Measurements from ENCODE around the gene PPP1R1A. TPM values are rescaled to one million over a fixed set of nuclear protein-coding genes. Genes with fewer than 3 reads are reported as not detected.
A peak's percentile ranks its signal among the peaks of the same experiment; 100 is the strongest.

PPP1R1A gene
- total RNA-seq, 1 donor from 2014 or later = 28.2 TPM

DNA sequence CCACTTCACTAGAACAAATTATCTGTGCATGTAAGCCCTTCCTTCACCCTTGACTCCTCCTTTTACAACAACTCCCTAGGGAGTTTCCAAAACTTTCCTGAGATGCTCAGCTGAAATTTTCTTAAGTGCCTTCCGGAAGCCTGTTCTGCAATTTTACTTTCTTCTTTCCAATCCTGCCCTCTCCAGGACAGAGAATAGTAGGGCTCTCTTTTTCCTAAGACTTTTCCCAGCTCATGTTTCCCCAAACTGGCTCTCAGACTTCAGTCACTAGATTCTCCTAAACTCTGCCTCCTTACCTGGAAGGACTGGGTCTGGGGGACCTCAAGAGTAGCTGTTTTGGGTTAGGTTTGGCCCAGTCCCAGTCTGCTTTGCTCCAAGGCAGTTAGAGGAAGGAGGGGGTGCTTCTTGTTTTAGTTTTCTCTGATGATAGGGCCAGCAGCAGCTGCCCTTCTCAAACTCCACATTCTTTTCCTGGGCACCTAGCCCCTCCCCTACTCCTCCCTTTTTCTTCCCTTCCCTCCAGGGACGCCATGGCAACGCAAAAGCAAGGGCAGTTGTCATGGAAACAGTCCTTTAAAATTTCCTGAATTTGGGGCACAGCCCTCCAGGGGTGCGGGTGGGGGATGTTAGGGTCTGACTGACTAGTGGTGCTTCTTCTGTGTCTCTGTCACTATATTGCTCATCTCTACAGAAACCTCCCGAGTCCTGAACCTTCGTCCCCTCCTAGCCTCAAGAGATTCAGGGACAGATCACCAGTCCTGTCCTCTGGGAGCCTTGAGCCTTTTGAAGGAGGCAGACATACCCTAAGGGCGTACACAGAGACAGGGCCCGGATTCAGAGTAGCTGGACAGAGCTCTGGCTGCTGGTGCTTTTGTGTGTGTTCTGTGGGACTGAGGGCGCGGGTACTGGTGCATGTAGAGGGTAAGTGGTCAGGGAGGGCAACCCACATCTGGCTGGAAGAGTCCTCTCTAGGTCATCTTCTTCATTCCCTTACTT lies 17.0 kb downstream of the PPP1R1A start:
- peak; percentile 14 for DNase-seq (ENCODE audit: low read depth)

GRCh38 chr12:54569995-54570528 lies 18.4 kb downstream of the PPP1R1A start:
- DNase-seq (ENCODE audit: low read depth) = no peak

GRCh38 chr12:54569072-54569471 lies 19.4 kb downstream of the PPP1R1A start:
- no peak for DNase-seq (ENCODE audit: low read depth)

DNA sequence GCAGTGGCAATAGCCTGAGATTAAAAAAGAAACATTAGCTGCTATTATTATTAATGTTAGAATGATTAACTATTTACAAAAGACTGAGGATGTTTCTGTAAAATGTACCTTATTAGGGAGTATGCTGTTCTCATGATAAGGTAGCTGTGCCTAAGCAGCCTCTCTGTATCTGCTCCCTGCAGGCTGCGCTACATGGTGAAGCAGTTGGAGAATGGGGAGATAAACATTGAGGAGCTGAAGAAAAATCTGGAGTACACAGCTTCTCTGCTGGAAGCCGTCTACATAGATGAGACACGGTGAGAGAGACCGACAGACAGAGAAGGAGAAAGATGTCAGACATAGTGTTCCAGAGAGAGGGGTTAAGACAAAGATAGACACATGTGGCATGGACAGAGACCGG lies 21.7 kb downstream of the PPP1R1A start:
- DNase-seq (ENCODE audit: low read depth) = no peak

DNA sequence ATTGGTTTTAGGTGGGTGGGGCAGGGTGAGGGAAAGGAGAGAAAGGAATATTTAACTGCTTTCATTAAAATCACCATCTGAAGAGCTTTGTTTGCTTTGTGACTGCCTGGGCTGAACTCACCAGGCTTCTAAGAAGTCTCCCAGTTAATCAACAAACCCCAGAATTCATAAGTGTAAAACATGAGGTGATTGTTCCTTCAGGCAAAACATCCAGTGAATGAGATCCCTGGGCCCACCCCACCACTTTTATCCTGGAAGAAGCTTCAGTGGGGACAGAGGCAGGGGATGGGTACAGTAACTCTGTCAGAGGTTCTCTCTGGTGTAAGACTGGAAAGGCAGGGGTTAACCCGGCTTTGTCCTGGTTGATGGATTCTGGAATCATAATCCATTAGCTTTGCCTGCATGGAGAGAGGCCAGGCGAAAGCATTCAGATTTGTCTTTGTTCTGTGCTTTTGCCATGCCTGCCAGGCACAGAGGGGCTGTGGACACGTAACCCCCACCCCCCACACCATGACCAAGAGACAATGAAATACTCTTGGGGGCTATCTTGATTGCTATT lies 22.4 kb downstream of the PPP1R1A start:
- DNase-seq (ENCODE audit: low read depth) = peak; percentile 6

DNA sequence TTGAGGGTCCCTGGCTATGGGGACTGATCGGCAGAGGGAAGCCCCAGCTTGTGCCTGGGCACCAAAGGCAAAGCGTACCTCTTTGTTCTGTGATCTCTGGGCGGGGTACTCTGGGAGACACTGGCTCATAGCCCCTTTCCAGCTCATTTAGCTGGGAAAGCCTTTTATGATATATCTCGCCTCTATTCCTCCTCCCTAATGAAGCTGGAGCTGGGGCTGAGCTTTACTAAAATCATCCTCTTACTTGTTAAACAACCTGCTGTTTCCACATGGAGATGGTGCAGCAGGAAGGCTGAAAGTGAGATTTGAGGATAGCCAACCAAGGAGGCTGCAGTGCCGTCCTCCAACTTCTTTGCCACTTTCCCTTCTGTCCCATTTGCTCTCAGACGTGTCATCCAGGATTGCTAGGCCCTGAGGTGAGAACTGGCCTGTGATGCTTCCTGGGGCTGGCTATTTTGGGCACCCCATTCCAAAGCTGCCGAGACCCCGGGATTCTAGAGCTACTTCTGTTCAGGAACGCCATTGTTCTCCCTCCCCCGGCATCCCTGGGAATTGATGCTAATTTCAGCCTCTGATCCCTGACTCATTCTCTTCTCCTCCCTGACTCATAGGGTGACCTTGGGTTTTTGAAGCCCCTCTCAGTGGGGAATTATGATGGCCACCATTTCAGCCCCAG lies 23.0 kb downstream of the PPP1R1A start:
- DNase-seq (ENCODE audit: low read depth) = peak; percentile 40

GRCh38 chr12:54564768-54565167 lies 23.7 kb downstream of the PPP1R1A start:
- DNase-seq (ENCODE audit: low read depth) = no peak

GRCh38 chr12:54563787-54564186 lies 24.7 kb downstream of the PPP1R1A start:
- no peak for DNase-seq (ENCODE audit: low read depth)

GRCh38 chr12:54562750-54563356 lies 25.6 kb downstream of the PPP1R1A start:
- DNase-seq (ENCODE audit: low read depth) = peak; percentile 41

DNA sequence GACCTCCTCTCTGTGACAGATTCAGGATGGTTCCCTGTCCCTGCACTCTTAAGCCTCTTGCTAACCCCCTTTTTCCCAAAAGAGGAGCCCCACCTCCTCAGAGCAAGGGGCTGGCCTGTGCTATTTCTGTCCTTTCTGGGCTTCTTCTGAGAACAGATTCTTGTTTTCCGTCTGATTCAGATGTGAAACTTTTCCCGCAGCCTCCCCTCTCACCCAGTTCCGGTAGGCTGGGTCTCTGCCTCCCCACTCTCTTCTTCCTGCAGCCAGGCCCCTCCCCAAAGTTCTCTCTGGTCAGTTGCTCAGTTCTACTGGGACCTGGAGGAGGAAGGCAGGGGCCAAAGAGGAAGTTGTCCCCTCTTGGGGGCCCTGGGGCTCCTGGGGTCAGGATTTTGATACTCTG lies 27.3 kb downstream of the PPP1R1A start:
- DNase-seq (ENCODE audit: low read depth) = no peak

DNA sequence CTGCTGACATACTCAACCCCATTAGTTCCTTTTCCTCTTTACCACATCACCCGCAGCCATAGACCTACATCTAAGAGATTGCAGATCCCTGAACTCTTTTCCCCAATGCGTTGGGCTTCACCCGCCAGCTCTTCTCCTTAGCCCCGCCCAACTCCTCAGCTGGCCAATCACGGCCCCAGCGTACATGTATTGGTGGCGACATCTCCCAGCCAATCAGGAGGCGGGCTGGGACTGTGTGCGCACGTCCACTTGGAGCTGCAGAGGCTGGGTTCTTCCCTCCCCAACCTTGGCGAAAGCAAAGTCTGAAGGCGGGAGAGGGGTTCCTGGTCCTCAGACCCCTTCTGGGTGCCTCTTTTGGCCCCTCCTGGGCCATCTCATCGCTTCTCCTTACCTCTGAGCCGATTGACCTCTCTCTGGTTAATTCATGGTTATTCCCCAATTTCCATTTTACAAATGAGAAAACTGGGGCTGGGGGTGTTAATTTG lies 28.0 kb downstream of the PPP1R1A start:
- peak; percentile 71 for DNase-seq (ENCODE audit: low read depth)

DNA sequence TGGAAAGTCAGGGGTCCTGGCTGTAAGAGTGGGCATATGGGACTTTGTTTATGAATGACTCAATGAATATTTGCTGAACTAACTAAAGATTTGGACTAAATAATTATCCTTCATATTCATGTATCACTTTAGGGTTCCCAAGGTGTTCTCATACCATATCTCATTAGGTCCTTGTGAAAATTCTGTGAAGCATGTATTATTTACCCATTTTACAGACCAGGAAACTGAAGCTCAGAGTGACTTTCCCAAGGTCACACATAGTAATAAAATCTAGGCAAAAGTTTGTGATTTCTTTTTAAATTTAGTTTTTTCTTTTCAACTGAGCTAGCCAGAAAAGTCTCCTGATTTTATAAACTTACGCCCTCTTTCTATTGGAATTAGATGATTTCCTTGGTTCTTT lies 29.7 kb downstream of the PPP1R1A start:
- DNase-seq (ENCODE audit: low read depth) = no peak

- DNase-seq (ENCODE audit: low read depth) = no peak
These were observed 30.1 kb downstream of the PPP1R1A start for GRCh38 chr12:54558311-54558710.

DNA sequence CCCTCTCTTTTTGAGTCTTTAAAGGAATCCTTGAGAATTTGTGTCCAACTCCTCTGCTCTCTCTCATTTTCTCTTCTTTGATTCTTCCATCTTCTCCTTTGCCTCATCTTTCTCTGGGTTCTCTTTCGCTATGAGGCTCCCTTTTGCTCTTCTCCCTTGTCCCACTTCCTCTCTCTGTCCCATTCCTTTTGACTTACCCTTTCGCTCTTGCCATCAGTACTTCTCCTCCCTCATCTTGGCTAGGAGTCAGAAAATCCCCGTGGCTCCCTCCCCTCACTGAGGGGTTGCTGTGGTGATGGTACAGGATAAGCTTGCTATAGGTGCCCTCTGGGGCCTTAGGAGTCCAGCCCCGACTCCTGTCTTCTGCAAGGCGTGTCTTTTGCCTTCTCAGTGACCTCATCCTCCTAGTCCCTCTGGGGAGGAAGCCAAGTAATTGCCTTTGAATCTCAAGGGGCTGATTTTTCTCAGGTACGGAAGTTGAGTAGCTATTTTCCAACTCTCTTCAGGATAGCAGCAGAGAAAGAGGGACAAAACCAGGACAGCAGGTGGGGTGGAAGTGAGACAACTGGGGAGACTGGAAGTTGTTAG lies 32.7 kb downstream of the PPP1R1A start:
- no peak for DNase-seq (ENCODE audit: low read depth)

GRCh38 chr12:54549774-54550451 lies 38.5 kb downstream of the PPP1R1A start:
- peak; percentile 47 for DNase-seq (ENCODE audit: low read depth)

DNA sequence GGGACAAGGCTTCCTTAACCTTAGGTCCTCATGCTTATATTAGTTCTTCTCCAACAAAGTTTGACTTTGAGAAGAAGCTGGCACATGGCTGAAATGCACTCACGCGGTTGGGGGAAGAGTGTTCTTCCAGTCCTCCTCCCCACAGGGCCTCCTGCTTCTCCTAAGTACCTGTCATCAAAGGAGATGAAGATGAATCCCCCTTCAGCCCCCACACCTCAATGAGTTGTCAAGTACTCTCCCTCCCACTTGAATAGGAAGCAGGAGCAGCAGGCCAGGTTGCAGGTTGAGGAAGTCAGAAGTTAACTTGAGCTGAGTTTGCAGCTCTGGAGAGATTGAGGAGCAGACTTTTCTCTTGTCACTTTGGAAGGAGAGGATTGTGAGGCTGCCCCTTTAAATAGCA lies 41.9 kb downstream of the PPP1R1A start:
- no peak for DNase-seq (ENCODE audit: low read depth)

- DNase-seq (ENCODE audit: low read depth) = no peak
These were observed 43.7 kb downstream of the PPP1R1A start for GRCh38 chr12:54544743-54545142.

DNA sequence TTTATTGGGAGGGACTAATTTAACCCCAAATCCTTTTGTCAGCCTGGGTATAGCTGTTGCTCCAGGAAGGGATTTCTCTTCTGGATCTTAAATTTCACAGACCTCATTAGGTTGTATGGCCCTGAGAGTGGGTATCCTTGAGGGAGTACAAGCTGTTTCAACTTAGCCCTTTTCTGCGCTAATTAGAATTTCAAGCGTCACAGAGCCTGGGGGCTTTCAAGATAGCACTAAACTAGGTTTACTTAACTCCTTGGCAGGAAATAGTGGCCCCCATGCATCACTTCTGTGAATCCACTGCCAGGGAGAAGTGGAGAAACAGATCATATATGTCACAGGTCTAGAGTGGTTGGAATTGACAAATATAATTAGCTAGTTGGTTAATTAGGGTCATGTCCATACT lies 44.9 kb downstream of the PPP1R1A start:
- no peak for DNase-seq (ENCODE audit: low read depth)

DNA sequence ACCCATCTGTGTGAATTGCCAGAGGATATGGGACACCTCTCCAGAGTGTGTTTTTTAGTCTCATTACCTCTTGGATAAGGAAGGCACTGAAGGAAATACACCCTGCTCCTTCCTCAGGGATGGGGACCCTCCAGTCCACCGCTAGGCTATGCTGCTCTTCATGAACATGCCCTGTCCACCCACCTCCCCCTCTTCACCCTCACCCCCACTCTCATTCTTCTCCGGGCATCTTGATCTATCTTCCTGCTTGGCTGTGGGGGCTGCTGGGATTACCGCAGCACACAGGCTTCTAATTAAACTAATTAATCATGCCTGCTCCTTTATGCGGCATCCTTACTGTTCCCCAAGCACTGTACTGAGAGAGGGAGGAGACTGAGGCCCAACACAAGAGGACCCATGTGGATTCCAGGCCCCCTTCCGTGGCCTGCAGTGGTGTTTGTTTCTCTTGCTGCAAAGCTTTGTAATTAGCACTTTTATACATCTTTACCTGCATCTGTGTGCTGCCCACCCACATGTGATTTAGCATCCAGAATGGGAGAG lies 46.6 kb downstream of the PPP1R1A start:
- no peak for DNase-seq (ENCODE audit: low read depth)

GRCh38 chr12:54538136-54538700 lies 50.2 kb downstream of the PPP1R1A start:
- no peak for DNase-seq (ENCODE audit: low read depth)

Data from renal cortical epithelial cell (primary cell).